ENCODE results near the gene TSSK1B. TPM values are rescaled to one million over a fixed set of nuclear protein-coding genes. Genes with fewer than 3 reads are reported as not detected.

Gene TSSK1B
- total RNA-seq, 1 donor from 2014 or later = not detected

GRCh38 chr5:113427871-113428574, 6.8 kb downstream of the TSSK1B start:
- Histone ChIP-seq H3K4me2 (no peak overlapping the region), H3K36me3 (no peaks in the 10 kb centered on the region), H3K9ac (no peak overlapping the region), H3K4me1 (no peaks in the 10 kb centered on the region), H3K27ac (no peak overlapping the region), H3K4me3 (no peak overlapping the region), H2AFZ (replicated peaks) (no peak overlapping the region), H3K27me3 (no peaks in the 10 kb centered on the region), H3K79me2 (ENCODE audit: low read depth) (no peaks in the 10 kb centered on the region), H3F3A (ENCODE audit: low read depth) (no peaks in the 10 kb centered on the region), H3K9me3 (ENCODE audit: low read depth) (no peaks in the 10 kb centered on the region), H4K20me1 (ENCODE audit: low read depth) (no peaks in the 10 kb centered on the region)
- no peak for DNase-seq (ENCODE audit: low spot score)
- Mint-ChIP-seq H3K9me3 (no peaks in the 10 kb centered on the region), H3K27ac (no peak overlapping the region), H3K27me3 (ENCODE audit: insufficient read depth, low read depth) (no peaks in the 10 kb centered on the region), H3K36me3 (no peaks in the 10 kb centered on the region), H3K4me1 (no peaks in the 10 kb centered on the region), H3K4me3 (no peak overlapping the region)
- TF ChIP-seq EZH2phosphoT487 (IDR thresholded peaks at IDR 0.05) (no peak), CTCF (IDR thresholded peaks at IDR 0.05) (peak; percentile 4), EZH2 (IDR thresholded peaks at IDR 0.05) (no peak)

- Histone ChIP-seq H3K9ac (no peak overlapping the region), H3K4me1 (no peaks in the 10 kb centered on the region), H3K27me3 (no peaks in the 10 kb centered on the region), H3K4me3 (no peak overlapping the region), H3K4me2 (no peak overlapping the region), H3K27ac (no peak overlapping the region), H3K9me3 (ENCODE audit: low read depth) (no peaks in the 10 kb centered on the region), H3K79me2 (ENCODE audit: low read depth) (no peaks in the 10 kb centered on the region), H2AFZ (replicated peaks) (no peak overlapping the region), H4K20me1 (ENCODE audit: low read depth) (no peaks in the 10 kb centered on the region), H3K36me3 (no peaks in the 10 kb centered on the region), H3F3A (ENCODE audit: low read depth) (no peaks in the 10 kb centered on the region)
- Mint-ChIP-seq H3K36me3 (no peaks in the 10 kb centered on the region), H3K27me3 (ENCODE audit: insufficient read depth, low read depth) (no peaks in the 10 kb centered on the region), H3K27ac (no peak overlapping the region), H3K9me3 (no peaks in the 10 kb centered on the region), H3K4me3 (no peak overlapping the region), H3K4me1 (peaks cover 2% of the 10 kb centered on the region)
- no peak for DNase-seq (ENCODE audit: low spot score)
- TF ChIP-seq CTCF (IDR thresholded peaks at IDR 0.05) (no peak), EZH2 (IDR thresholded peaks at IDR 0.05) (no peak), EZH2phosphoT487 (IDR thresholded peaks at IDR 0.05) (no peak)
These were observed 8.9 kb downstream of the TSSK1B start for GRCh38 chr5:113425909-113426308.

- H3F3A ChIP-seq (ENCODE audit: low read depth) = no peaks in the 10 kb centered on the region
- TF ChIP-seq EZH2 (IDR thresholded peaks at IDR 0.05) = no peak
- H3K27me3 Mint-ChIP-seq (ENCODE audit: insufficient read depth, low read depth) = no peaks in the 10 kb centered on the region
- no peaks in the 10 kb centered on the region for H3K36me3 ChIP-seq
- H3K4me2 ChIP-seq = no peak overlapping the region
- peaks cover 2% of the 10 kb centered on the region for H3K4me1 Mint-ChIP-seq
- no peak for DNase-seq (ENCODE audit: low spot score)
- H3K9me3 Mint-ChIP-seq = no peaks in the 10 kb centered on the region
- H3K4me1 ChIP-seq = no peaks in the 10 kb centered on the region
- H3K4me3 Mint-ChIP-seq = no peak overlapping the region
- H3K9me3 ChIP-seq (ENCODE audit: low read depth) = no peaks in the 10 kb centered on the region
- no peak overlapping the region for H3K9ac ChIP-seq
- H3K27me3 ChIP-seq = no peaks in the 10 kb centered on the region
- no peak overlapping the region for H2AFZ ChIP-seq (replicated peaks)
- H3K36me3 Mint-ChIP-seq = no peaks in the 10 kb centered on the region
- no peak overlapping the region for H3K27ac ChIP-seq
- H3K79me2 ChIP-seq (ENCODE audit: low read depth) = no peaks in the 10 kb centered on the region
- H4K20me1 ChIP-seq (ENCODE audit: low read depth) = no peaks in the 10 kb centered on the region
- H3K4me3 ChIP-seq = no peak overlapping the region
- H3K27ac Mint-ChIP-seq = no peak overlapping the region
These were observed 13.1 kb downstream of the TSSK1B start for GRCh38 chr5:113421693-113422092.

GRCh38 chr5:113405530-113405929, 29.3 kb downstream of the TSSK1B start:
- H2AFZ ChIP-seq (replicated peaks) = no peak overlapping the region
- no peaks in the 10 kb centered on the region for H3K9me3 ChIP-seq (ENCODE audit: low read depth)
- H3K9me3 Mint-ChIP-seq = no peaks in the 10 kb centered on the region
- H3K36me3 ChIP-seq = no peaks in the 10 kb centered on the region
- no peak for DNase-seq (ENCODE audit: low spot score)
- no peaks in the 10 kb centered on the region for H3K27me3 Mint-ChIP-seq (ENCODE audit: insufficient read depth, low read depth)
- no peaks in the 10 kb centered on the region for H3K36me3 Mint-ChIP-seq
- H3K79me2 ChIP-seq (ENCODE audit: low read depth) = no peaks in the 10 kb centered on the region
- no peaks in the 10 kb centered on the region for H3K27me3 ChIP-seq
- H3K27ac ChIP-seq = no peak overlapping the region
- TF ChIP-seq CTCF (IDR thresholded peaks at IDR 0.05) (no peak), EZH2phosphoT487 (IDR thresholded peaks at IDR 0.05) (no peak), EZH2 (IDR thresholded peaks at IDR 0.05) (no peak)
- no peaks in the 10 kb centered on the region for H3F3A ChIP-seq (ENCODE audit: low read depth)
- H3K9ac ChIP-seq = no peak overlapping the region
- no peak overlapping the region for H3K4me3 ChIP-seq
- H3K4me1 Mint-ChIP-seq = peaks cover 9% of the 10 kb centered on the region
- no peak overlapping the region for H3K4me2 ChIP-seq
- H3K4me3 Mint-ChIP-seq = no peak overlapping the region
- H3K27ac Mint-ChIP-seq = no peak overlapping the region
- H4K20me1 ChIP-seq (ENCODE audit: low read depth) = no peaks in the 10 kb centered on the region
- no peaks in the 10 kb centered on the region for H3K4me1 ChIP-seq
